IMR-90 (cell line): ENCODE data around the gene SLC8A1. TPM values are rescaled to one million over a fixed set of nuclear protein-coding genes. Genes with fewer than 3 reads are reported as not detected.

Experiments
- ATAC-seq: fragments of 200-7000 bp; cut with Tn5 transposase; 2 replicates; pipeline ENCODE4 v1.9.1; 2020; ENCODE audit warnings: low read depth, mild to moderate bottlenecking, moderate library complexity
- BruUV-seq: library from RNA; stranded (reverse); fragments of 400-500 nt; replicated peaks from 2 replicates; lab custom pipeline; 2021; lab: Mats Ljungman, UMichigan
- CTCF ChIA-PET: fragments of 300-600 bp; formaldehyde crosslinking; extraction: SDS; loops from one replicate; lab custom pipeline; 2021; ENCODE audit warnings: antibody characterized with exemption; lab: Yijun Ruan, JAX
- POLR2A ChIA-PET: fragments of 300-600 bp; sonication (Branson Sonifier 250); formaldehyde crosslinking; loops from one replicate; lab custom pipeline; 2022; ENCODE audit warnings: antibody characterized with exemption; ENCODE audit not compliant: unreplicated experiment; lab: Charles Lee
- DNase-seq: peaks from one replicate; pipeline ENCODE4 v3.0.0; 2013
- H2AFZ ChIP-seq: replicated peaks from 2 replicates; pipeline ENCODE3; 2013; ENCODE audit warnings: low read length, mild to moderate bottlenecking; ENCODE audit not compliant: poor library complexity
- H2AK5ac ChIP-seq: 2 replicates; pipeline ENCODE4 v1.6.1; 2013; ENCODE audit warnings: low read depth, low read length, inconsistent platforms
- H2AK9ac ChIP-seq: replicated peaks from 2 replicates; pipeline ENCODE3; 2013; ENCODE audit warnings: mild to moderate bottlenecking, low read depth, low read length, moderate library complexity; ENCODE audit not compliant: poor library complexity
- H2BK120ac ChIP-seq: 2 replicates; pipeline ENCODE4 v1.6.1; 2013; ENCODE audit warnings: low read depth, low read length, inconsistent platforms
- H2BK15ac ChIP-seq: 3 replicates; pipeline ENCODE4 v1.6.1; 2013; ENCODE audit warnings: low read depth, low read length, inconsistent platforms
- H2BK20ac ChIP-seq: 2 replicates; pipeline ENCODE4 v1.6.1; 2013; ENCODE audit warnings: low read depth, mild to moderate bottlenecking, inconsistent platforms, low read length, moderate library complexity
- H2BK5ac ChIP-seq: 2 replicates; pipeline ENCODE4 v1.6.1; 2013; ENCODE audit warnings: mild to moderate bottlenecking, low read depth, low read length, inconsistent platforms; ENCODE audit not compliant: poor library complexity, severe bottlenecking
- H3K14ac ChIP-seq: replicated peaks from 2 replicates; pipeline ENCODE4 v1.6.1; 2013; ENCODE audit warnings: low read depth, low read length, inconsistent platforms
- H3K18ac ChIP-seq: 2 replicates; pipeline ENCODE4 v1.6.1; 2013; ENCODE audit warnings: low read depth, low read length, control low read depth
- H3K23ac ChIP-seq: 2 replicates; pipeline ENCODE4 v1.6.1; 2013; ENCODE audit warnings: low read depth, low read length, inconsistent platforms
- H3K27ac ChIP-seq: 2 replicates; pipeline ENCODE4 v1.5.1; 2013; ENCODE audit warnings: mild to moderate bottlenecking, control low read depth, low read length; ENCODE audit not compliant: insufficient read depth
- H3K27me3 ChIP-seq: 2 replicates; pipeline ENCODE4 v1.6.1; 2013; ENCODE audit warnings: low read length; ENCODE audit not compliant: control insufficient read depth, insufficient read depth
- H3K36me3 ChIP-seq: 2 replicates; pipeline ENCODE4 v1.6.1; 2013; ENCODE audit warnings: low read length, mixed read lengths; ENCODE audit not compliant: control insufficient read depth, insufficient read depth
- H3K4ac ChIP-seq: 2 replicates; pipeline ENCODE4 v1.6.1; 2013; ENCODE audit warnings: low read depth, low read length, inconsistent platforms
- H3K4me1 ChIP-seq: 2 replicates; pipeline ENCODE4 v1.6.1; 2013; ENCODE audit warnings: low read length, mixed read lengths; ENCODE audit not compliant: control insufficient read depth, insufficient read depth
- H3K4me2 ChIP-seq: 2 replicates; pipeline ENCODE4 v1.6.1; 2013; ENCODE audit warnings: low read depth, mild to moderate bottlenecking, control low read depth, low read length, moderate library complexity
- H3K4me3 ChIP-seq: 2 replicates; pipeline ENCODE4 v1.5.1; 2013; ENCODE audit warnings: low read depth, mild to moderate bottlenecking, control low read depth, low read length, moderate library complexity; ENCODE audit not compliant: insufficient read depth
- H3K56ac ChIP-seq: 2 replicates; pipeline ENCODE4 v1.6.1; 2013; ENCODE audit warnings: low read length, inconsistent platforms; ENCODE audit not compliant: insufficient read depth; ENCODE audit errors: extremely low read depth
- H3K79me1 ChIP-seq, 2 experiments: 2 replicates each; pipeline ENCODE4 v1.6.1; 2013; ENCODE audit warnings: low read length in 2 of 2, inconsistent platforms in 1 of 2, low read depth in 1 of 2
- H3K9ac ChIP-seq: 2 replicates; pipeline ENCODE4 v1.6.1; 2013; ENCODE audit warnings: low read depth, low read length, control low read depth
- H3K9me1 ChIP-seq: 2 replicates; pipeline ENCODE4 v1.6.1; 2013; ENCODE audit warnings: low read length, inconsistent platforms; ENCODE audit not compliant: insufficient read depth
- H3K9me3 ChIP-seq: 2 replicates; pipeline ENCODE4 v1.6.1; 2013; ENCODE audit warnings: low read length; ENCODE audit not compliant: control insufficient read depth, insufficient read depth
- H4K20me1 ChIP-seq: 2 replicates; pipeline ENCODE4 v1.6.1; 2013; ENCODE audit warnings: low read length, inconsistent platforms; ENCODE audit not compliant: insufficient read depth
- H4K5ac ChIP-seq: 2 replicates; pipeline ENCODE4 v1.6.1; 2013; ENCODE audit warnings: mild to moderate bottlenecking, low read depth, low read length, control low read depth
- H4K8ac ChIP-seq, 2 experiments: 2 replicates each; pipeline ENCODE4 v1.6.1; 2013; ENCODE audit warnings: low read depth in 2 of 2, low read length in 2 of 2, control low read depth in 1 of 2, inconsistent platforms in 1 of 2
- H4K91ac ChIP-seq: 2 replicates; pipeline ENCODE4 v1.6.1; 2013; ENCODE audit warnings: low read depth, low read length, inconsistent platforms; ENCODE audit not compliant: insufficient read depth
- MAFK ChIP-seq: IDR thresholded peaks from 2 replicates; pipeline ENCODE4 v1.6.1; 2012; ENCODE audit warnings: low read depth, low read length, improper control_type of control experiment
- MAZ ChIP-seq: IDR thresholded peaks from 2 replicates; pipeline ENCODE4 v1.6.1; 2012; ENCODE audit warnings: low read depth, mild to moderate bottlenecking, low read length, improper control_type of control experiment, moderate library complexity, borderline replicate concordance
- MXI1 ChIP-seq: IDR thresholded peaks from 2 replicates; pipeline ENCODE4 v1.6.1; 2012; ENCODE audit warnings: low read depth, mild to moderate bottlenecking, low read length, moderate library complexity, borderline replicate concordance
- RCOR1 ChIP-seq: IDR thresholded peaks from 2 replicates; pipeline ENCODE4 v1.6.1; 2012; ENCODE audit warnings: mild to moderate bottlenecking, low read length, improper control_type of control experiment; ENCODE audit not compliant: insufficient replicate concordance
- SMC3 ChIP-seq: fragments of 150-350 bp; IDR thresholded peaks from 2 replicates; pipeline ENCODE4 v1.6.1; 2016; ENCODE audit warnings: low read depth, mild to moderate bottlenecking, antibody characterized with exemption, low read length, moderate library complexity
- USF2 ChIP-seq: fragments of 150-350 bp; IDR thresholded peaks from 2 replicates; pipeline ENCODE4 v1.6.1; 2017; ENCODE audit warnings: mild to moderate bottlenecking, antibody characterized with exemption, low read length, low read depth
- WGBS, 2 experiments: methylation state at CpG; one replicate each; pipeline versions ENCODE4 v1.1.5 to v1.1.7; 2013; ENCODE audit warnings: missing lambda C conversion rate in 2 of 2; ENCODE audit not compliant: insufficient read length in 1 of 2; ENCODE audit errors: extremely low coverage in 2 of 2; 5-methylcytosine and 5-hydroxymethylcytosine counted together
- dilution Hi-C: fragments of 300-500 bp; cut with HindIII; formaldehyde crosslinking; loops from one replicate; pipeline ENCODE4 v1.14.3; 2018; ENCODE audit warnings: low sequenced_read_pairs; ENCODE audit not compliant: unreplicated experiment
- in situ Hi-C: fragments of 300-500 bp; cut with MboI; formaldehyde crosslinking; loops from 3 replicates; pipeline ENCODE4 v1.14.3; 2019; ENCODE audit warnings: low sequenced_read_pairs, inconsistent platforms, mixed read lengths
- intact Hi-C: fragments of 100-400 bp; cut with micrococcal nuclease; formaldehyde crosslinking; loops from 2 replicates; pipeline ENCODE4 v1.10.0; 2022
- polyA plus RNA-seq, 3 experiments: library from polyadenylated mRNA; depleted of rRNA; stranded (reverse); fragments of >200 nt; gene quantifications; 2 replicates each; pipeline ENCODE4 v1.2.3, GENCODE V29; 2012; ENCODE audit warnings: low replicate concordance in 1 of 3
- total RNA-seq: library from RNA; depleted of rRNA; stranded (reverse); fragments of >200 nt; gene quantifications from 2 replicates; pipeline ENCODE4 v1.2.3, GENCODE V29; 2012

Gene SLC8A1
- total and polyA plus RNA-seq, 2 of the 4 experiments (the other 2 are of a cell fraction), result 7.7 to 57.0 TPM

- POLR2A ChIA-PET, result no interaction called here
- in situ Hi-C loops, result loop anchor here (10.0 kb wide), 1 partner anchor 546 kb away; no protein-coding TSS in a partner anchor
- intact Hi-C loops, result loop anchor here (10.0 kb wide), 1 partner anchor 304 kb away; no protein-coding TSS in a partner anchor
Measured at GRCh38 chr2:40218679-40219078, 233.2 kb downstream of the SLC8A1 start.

More at GRCh38 chr2:40218679-40219078, 233.2 kb downstream of the SLC8A1 start:
- H3K27me3 ChIP-seq, result no peaks in the 10 kb centered on the region
- no peaks in the 10 kb centered on the region for H3K9me1 ChIP-seq
- H3K9ac ChIP-seq, result no peak overlapping the region
- H4K5ac ChIP-seq, result peak overlapping the region; percentile 37; the same call in 1 of the 2 replicates
- H3K14ac ChIP-seq, result no peak overlapping the region; the same call in 1 of the 2 replicates
- no peak overlapping the region for H2BK120ac ChIP-seq
- no peak overlapping the region for H3K4ac ChIP-seq
- dilution Hi-C loops, result no loop called here
- no peak overlapping the region for H3K4me3 ChIP-seq
- H3K79me1 ChIP-seq, result peaks cover 12 to 14% of the 10 kb centered on the region in 2 experiments; a peak in 2 of 4 replicates
- no peak overlapping the region for H3K18ac ChIP-seq
- H3K27ac ChIP-seq, result no peak overlapping the region
- no peaks in the 10 kb centered on the region for H4K20me1 ChIP-seq
- H2AFZ ChIP-seq, result no peak overlapping the region
- no CpG with 5 or more reads among the region's 3 CpGs for WGBS, 2 experiments
- no peaks in the 10 kb centered on the region for H3K36me3 ChIP-seq
- H3K4me1 ChIP-seq, result peaks cover 8% of the 10 kb centered on the region; the same call in 1 of the 2 replicates
- CTCF ChIA-PET, result no interaction called here
- H2BK20ac ChIP-seq, result peak overlapping the region; percentile 42; the same call in 1 of the 2 replicates
- H3K23ac ChIP-seq, result no peak overlapping the region
- no peak overlapping the region for H3K4me2 ChIP-seq
- H2AK9ac ChIP-seq, result no peak overlapping the region
- no peak overlapping the region for H2BK15ac ChIP-seq
- H4K8ac ChIP-seq, result no peak overlapping the region
- TF ChIP-seq MAFK, result peak; percentile 86
- TF ChIP-seq MAZ, result no peak
- TF ChIP-seq USF2, result no peak
- TF ChIP-seq MXI1, result no peak
- no peak for TF ChIP-seq RCOR1
- TF ChIP-seq SMC3, result no peak
- H2AK5ac ChIP-seq, result no peak overlapping the region
- H3K9me3 ChIP-seq, result no peaks in the 10 kb centered on the region
- no peak for DNase-seq
- peak overlapping the region; percentile 2 for H2BK5ac ChIP-seq
- ATAC-seq, result no peak
- no TSS peak for BruUV-seq
- no peak overlapping the region; the same call in 1 of the 2 replicates for H4K91ac ChIP-seq
- no peak overlapping the region for H3K56ac ChIP-seq
